Keratinocyte (primary cell): ENCODE results near the gene ARHGAP45. TPM values are rescaled to one million over a fixed set of nuclear protein-coding genes. Genes with fewer than 3 reads are reported as not detected.

Experiments
- DNase-seq: peaks from one replicate; pipeline ENCODE4 v3.0.0-alpha.2; 2011; ENCODE audit warnings: low read depth, missing footprints, low spot score
- FAIRE-seq: peaks from 2 replicates; lab custom pipeline; 2011; peaks lifted over from hg19 to GRCh38; lab: Jason Lieb, UNC
- H2AFZ ChIP-seq: 2 replicates; pipeline ENCODE4 v1.6.0; 2012; ENCODE audit warnings: low read length, control low read depth, inconsistent platforms; ENCODE audit not compliant: control insufficient read depth
- H3K27ac ChIP-seq: 2 replicates; pipeline ENCODE4 v1.5.1; 2011; ENCODE audit warnings: low read length; ENCODE audit not compliant: control insufficient read depth, insufficient read depth
- H3K27me3 ChIP-seq: 3 replicates; pipeline ENCODE4 v1.6.0; 2011; ENCODE audit warnings: low read length; ENCODE audit not compliant: control insufficient read depth, insufficient read depth; ENCODE audit errors: extremely low read depth
- H3K36me3 ChIP-seq, 2 experiments: 2 replicates in 1 of 2; 3 replicates in 1 of 2; pipeline ENCODE4 v1.5.1; 2011; ENCODE audit warnings: low read length in 2 of 2, mild to moderate bottlenecking in 1 of 2; ENCODE audit not compliant: control insufficient read depth in 2 of 2, insufficient read depth in 2 of 2; ENCODE audit errors: extremely low read depth in 1 of 2
- H3K4me1 ChIP-seq: 3 replicates; pipeline ENCODE4 v1.5.1; 2011; ENCODE audit warnings: low read length; ENCODE audit not compliant: control insufficient read depth, insufficient read depth; ENCODE audit errors: extremely low read depth
- H3K4me2 ChIP-seq: 3 replicates; pipeline ENCODE4 v1.6.0; 2011; ENCODE audit warnings: low read depth, low read length; ENCODE audit not compliant: control insufficient read depth, insufficient read depth; ENCODE audit errors: extremely low read depth
- H3K4me3 ChIP-seq, 3 experiments: fragments of 200-600 bp in 1 of 3; sonication (generic) in 1 of 3; 2 replicates in 2 of 3; 3 replicates in 1 of 3; pipeline ENCODE4 v1.5.1; 2011 to 2016; ENCODE audit warnings: low read length in 3 of 3, mild to moderate bottlenecking in 3 of 3, control low read depth in 2 of 3, inconsistent platforms in 1 of 3, low read depth in 1 of 3, mixed read lengths in 1 of 3, mixed run types in 1 of 3, moderate library complexity in 1 of 3; ENCODE audit not compliant: control insufficient read depth in 2 of 3, insufficient read depth in 2 of 3; ENCODE audit errors: extremely low read depth in 1 of 3
- H3K79me2 ChIP-seq: 2 replicates; pipeline ENCODE4 v1.6.0; 2012; ENCODE audit warnings: low read length; ENCODE audit not compliant: control insufficient read depth, insufficient read depth
- H3K9ac ChIP-seq: 3 replicates; pipeline ENCODE4 v1.6.0; 2011; ENCODE audit warnings: low read length; ENCODE audit not compliant: control insufficient read depth, insufficient read depth; ENCODE audit errors: extremely low read depth
- H3K9me1 ChIP-seq: 3 replicates; pipeline ENCODE4 v1.6.0; 2011; ENCODE audit warnings: low read length; ENCODE audit not compliant: control insufficient read depth, insufficient read depth; ENCODE audit errors: extremely low read depth
- H3K9me3 ChIP-seq: 2 replicates; pipeline ENCODE4 v1.5.1; 2012; ENCODE audit warnings: low read depth, low read length; ENCODE audit not compliant: control insufficient read depth
- H4K20me1 ChIP-seq: 3 replicates; pipeline ENCODE4 v1.6.0; 2011; ENCODE audit warnings: low read length; ENCODE audit not compliant: control insufficient read depth, insufficient read depth; ENCODE audit errors: extremely low read depth
- CTCF ChIP-seq, 3 experiments: IDR thresholded peaks in 1 of 3; conservative IDR thresholded peaks in 1 of 3; optimal IDR thresholded peaks in 1 of 3; 2 replicates in 2 of 3; 3 replicates in 1 of 3; pipeline versions ENCODE3 to v1.5.1; 2011; ENCODE audit warnings: low read length in 3 of 3, mild to moderate bottlenecking in 3 of 3, moderate library complexity in 2 of 3, control low read depth in 1 of 3, inconsistent platforms in 1 of 3; ENCODE audit not compliant: insufficient read depth in 2 of 3; ENCODE audit errors: extremely low read depth in 1 of 3
- EZH2 ChIP-seq: IDR thresholded peaks from one replicate; pipeline ENCODE4 v1.6.1; 2012; ENCODE audit warnings: inconsistent platforms, mild to moderate bottlenecking, low read length, moderate library complexity
- dilution Hi-C: fragments of 300-500 bp; cut with MboI; formaldehyde crosslinking; loops from one replicate; pipeline ENCODE4 v1.7.0; 2020; ENCODE audit warnings: low sequenced_read_pairs; ENCODE audit not compliant: extremely low pct_ligation_motif_present
- polyA plus RNA-seq, 5 experiments: library from polyadenylated mRNA; depleted of rRNA in 3 of 5; stranded (reverse) in 3 of 5; stranded (forward) in 1 of 5; unstranded in 1 of 5; fragments of >200 nt; gene quantifications; 1 replicate in 1 of 5; 2 replicates in 3 of 5; 3 replicates in 1 of 5; pipeline versions ENCODE4 v1.2.1 to v1.2.3, GENCODE V29; 2011 to 2012; ENCODE audit warnings: missing spikeins in 2 of 5, low read depth in 1 of 5, low replicate concordance in 1 of 5

ARHGAP45 gene
- polyA plus RNA-seq, 1 donor (not counting 4 experiments of a cell fraction or from before 2014, with no cell fraction given): 0.56 TPM

DNA sequence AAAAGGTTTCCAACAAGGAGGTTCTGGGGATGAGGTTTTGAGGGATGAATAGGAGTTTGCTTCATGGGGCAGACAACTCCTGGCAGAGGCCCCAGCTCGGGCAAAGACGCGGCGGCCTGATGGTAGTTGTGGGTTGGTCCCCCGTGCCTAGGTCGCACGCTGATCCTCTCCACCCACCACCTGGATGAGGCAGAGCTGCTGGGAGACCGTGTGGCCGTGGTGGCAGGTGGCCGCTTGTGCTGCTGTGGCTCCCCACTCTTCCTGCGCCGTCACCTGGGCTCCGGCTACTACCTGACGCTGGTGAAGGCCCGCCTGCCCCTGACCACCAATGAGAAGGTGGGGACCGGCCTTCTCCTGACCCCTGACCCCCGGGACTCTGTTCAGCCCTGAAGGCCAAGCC is 15.2 kb upstream of the ARHGAP45 start:
- Histone ChIP-seq H3K4me2 (no peak overlapping the region), H3K36me3 (peaks cover 3 to 20% of the 10 kb centered on the region in 2 experiments), H3K9me1 (no peaks in the 10 kb centered on the region), H4K20me1 (no peaks in the 10 kb centered on the region), H3K9ac (no peak overlapping the region), H2AFZ (no peak overlapping the region), H3K4me3 (no peak overlapping the region), H3K79me2 (no peaks in the 10 kb centered on the region), H3K4me1 (no peaks in the 10 kb centered on the region), H3K27ac (no peak overlapping the region), H3K9me3 (peaks cover 8% of the 10 kb centered on the region), H3K27me3 (no peaks in the 10 kb centered on the region)
- dilution Hi-C loops: no loop called here
- no peak for FAIRE-seq
- TF ChIP-seq CTCF (optimal IDR thresholded peaks at IDR 0.05 in 1 of 3, IDR thresholded peaks at IDR 0.05 in 1 of 3, conservative IDR thresholded peaks at IDR 0.05 in 1 of 3; ENCODE audit: extremely low read depth in 1 of 3, insufficient read depth in 2 of 3, low read length in 3 of 3): no peak
- TF ChIP-seq EZH2: no peak
- no peak for DNase-seq

DNA sequence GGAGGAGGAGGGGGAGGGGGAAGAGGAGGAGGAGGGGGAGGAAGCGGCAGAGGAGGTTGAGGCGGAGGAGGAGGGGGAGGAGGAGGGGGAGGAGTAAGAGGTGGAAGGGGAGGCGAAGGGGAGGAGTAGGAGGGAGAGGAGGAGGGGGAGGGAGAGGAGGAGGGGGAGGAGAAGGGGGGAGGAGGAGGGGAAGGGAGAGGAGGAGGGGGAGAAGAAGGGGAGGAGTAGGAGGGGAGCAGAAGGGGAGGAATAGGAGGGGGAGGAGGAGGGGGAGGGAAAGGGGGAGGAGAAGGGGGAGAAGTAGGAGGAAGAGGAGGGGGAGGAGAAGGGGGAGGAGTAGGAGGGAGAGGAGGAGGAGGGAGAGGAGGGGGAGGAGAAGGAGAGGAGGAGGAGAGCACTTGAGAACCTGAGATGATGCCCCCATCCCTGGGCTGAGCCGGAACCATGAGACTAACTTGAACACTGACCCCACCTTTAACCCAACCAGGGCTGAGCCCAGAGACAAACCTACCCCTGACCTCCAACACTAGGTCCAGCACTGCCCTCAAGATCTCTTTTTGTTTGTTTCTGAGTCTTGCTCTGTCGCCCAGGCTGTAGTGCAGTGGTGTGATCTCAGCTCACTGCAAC is 14.5 kb upstream of the ARHGAP45 start:
- H3K4me2 ChIP-seq: no peak overlapping the region
- H3K36me3 ChIP-seq: peaks cover 6 to 20% of the 10 kb centered on the region in 2 experiments
- H4K20me1 ChIP-seq: no peaks in the 10 kb centered on the region
- TF ChIP-seq EZH2 (no peak), CTCF (optimal IDR thresholded peaks at IDR 0.05 in 1 of 3, IDR thresholded peaks at IDR 0.05 in 1 of 3, conservative IDR thresholded peaks at IDR 0.05 in 1 of 3; ENCODE audit: extremely low read depth in 1 of 3, insufficient read depth in 2 of 3, low read length in 3 of 3) (no peak)
- peaks cover 14% of the 10 kb centered on the region for H3K9me3 ChIP-seq
- H3K4me3 ChIP-seq: no peak overlapping the region
- H3K27ac ChIP-seq: no peak overlapping the region
- no peak overlapping the region for H2AFZ ChIP-seq
- H3K4me1 ChIP-seq: no peaks in the 10 kb centered on the region
- H3K9me1 ChIP-seq: no peaks in the 10 kb centered on the region
- dilution Hi-C loops: no loop called here
- FAIRE-seq (no peak), DNase-seq (no peak)
- no peak overlapping the region for H3K9ac ChIP-seq
- no peaks in the 10 kb centered on the region for H3K79me2 ChIP-seq
- no peaks in the 10 kb centered on the region for H3K27me3 ChIP-seq
